ENCODE results near the gene HPN. TPM values are rescaled to one million over a fixed set of nuclear protein-coding genes. Genes with fewer than 3 reads are reported as not detected.

HPN gene
- total and polyA plus RNA-seq, 2 of the 13 experiments (the other 11 are each of a cell fraction or from before 2014, with no cell fraction given), result 46.7 to 261 TPM

DNA sequence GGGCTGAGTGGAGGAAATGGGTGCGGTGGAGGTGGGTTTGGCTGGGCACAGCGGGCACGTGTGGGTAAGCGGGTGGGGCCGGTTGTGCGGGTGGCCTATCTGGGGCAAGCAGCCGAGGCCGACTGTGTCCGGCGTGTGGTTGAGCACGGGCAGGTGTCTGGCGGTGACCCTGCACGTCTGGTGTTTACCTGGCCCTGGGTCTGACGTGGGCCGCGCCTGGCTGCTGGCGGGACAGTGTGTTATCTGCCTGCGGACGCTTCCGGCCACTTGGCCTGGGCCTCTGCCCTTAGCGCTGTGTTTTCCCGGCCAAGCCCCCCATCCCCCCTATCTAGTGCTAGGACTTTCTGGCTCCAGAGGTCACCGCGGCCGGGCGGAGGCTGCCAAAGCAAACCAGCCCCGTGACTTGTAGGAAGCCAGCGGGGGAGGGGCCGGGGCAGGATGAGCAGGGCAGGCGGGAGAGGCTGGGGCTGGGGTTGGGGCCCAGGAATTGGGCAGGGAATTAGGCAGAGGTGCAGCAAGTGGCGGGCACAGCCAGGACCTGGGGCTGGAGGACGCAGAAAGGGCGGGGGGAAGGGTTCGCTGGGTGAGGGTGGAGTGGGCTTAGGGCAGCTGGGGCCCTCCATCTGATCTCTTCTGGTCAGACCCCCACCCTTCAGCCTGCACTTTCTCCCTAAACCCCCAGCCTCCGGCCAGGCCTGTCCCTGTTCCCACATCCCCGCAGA lies 534 bp upstream of the HPN start:
- Histone ChIP-seq H3K4me2 (ENCODE audit: low read depth, low read length) (peak overlapping the region; percentile 93), H3K9ac (ENCODE audit: insufficient read depth, low read depth, low read length) (peak overlapping the region; percentile 85), H3K36me3 (replicated peaks in 1 of 2; ENCODE audit: control insufficient read depth in 1 of 2, insufficient read depth in 2 of 2, low read length in 2 of 2) (peaks cover 4 to 9% of the 10 kb centered on the region in 2 experiments), H2AFZ (ENCODE audit: low read length) (no peak overlapping the region), H4K20me1 (ENCODE audit: insufficient read depth, low read length) (peaks cover 35% of the 10 kb centered on the region), H3K79me2 (ENCODE audit: insufficient read depth, low read length) (peaks cover 43% of the 10 kb centered on the region), H3K4me3 (replicated peaks in 1 of 3; ENCODE audit: insufficient read depth in 1 of 3, low read depth in 2 of 3, low read length in 3 of 3) (peak overlapping the region; percentile 50 to 84 (median 73); a peak in 5 of 6 replicates), H3K27ac (ENCODE audit: extremely low read length, insufficient read depth, low read length) (peak overlapping the region; percentile 99), H3K4me1 (ENCODE audit: insufficient read depth, low read length) (peaks cover 65% of the 10 kb centered on the region), H3K27me3 (ENCODE audit: control insufficient read depth in 1 of 2, insufficient read depth in 2 of 2, low read length in 2 of 2) (no peaks in the 10 kb centered on the region), H3K9me3 (ENCODE audit: low read length) (no peaks in the 10 kb centered on the region)
- BruUV-seq (replicated peaks), result no TSS peak
- ATAC-seq (peak; percentile 79), DNase-seq (ENCODE audit: low spot score) (peak; percentile 96), FAIRE-seq (peak; percentile 86)
- in situ Hi-C loops (cut with HindIII; ENCODE audit: extremely low pct_ligation_motif_present, low pct_unique_long_range_greater_than_20kb), result no loop called here
- CTCF ChIA-PET (ENCODE audit: low intra/inter-chr PET ratio, low total read pairs), result no interaction called here
- WGBS (ENCODE audit: low lambda C conversion rate), result 0% methylated on average over 13 of the region's 36 CpGs
- POLR2A ChIA-PET, result interaction anchor here (1.2 to 3.8 kb wide), 7 partner anchors 10 to 45 kb away, joined by 3 to 15 read pairs (median 8); no protein-coding TSS in a partner anchor
- intact Hi-C loops (cut with micrococcal nuclease; ENCODE audit: unreplicated experiment), result loop anchor here (5.0 kb wide), 1 partner anchor 44 kb away; no protein-coding TSS in a partner anchor
- TF ChIP-seq AGO2 (optimal IDR thresholded peaks at IDR 0.05; ENCODE audit: low read depth, low read length) (peak; percentile 96), SMAD9 (CRISPR knock-in tag; IDR thresholded peaks at IDR 0.05) (no peak), ZNF7 (CRISPR knock-in tag; IDR thresholded peaks at IDR 0.05) (no peak), ZNF678 (CRISPR knock-in tag; IDR thresholded peaks at IDR 0.05) (peak; percentile 21; the same call in 1 of the 2 replicates), ZNF329 (CRISPR knock-in tag; IDR thresholded peaks at IDR 0.05; ENCODE audit: low read depth) (peak; percentile 84), ZNF552 (CRISPR knock-in tag; IDR thresholded peaks at IDR 0.05; ENCODE audit: borderline replicate concordance) (peak; percentile 90), ZNF652 (CRISPR knock-in tag; IDR thresholded peaks at IDR 0.05; ENCODE audit: borderline replicate concordance, low read depth) (no peak), SRSF1 (optimal IDR thresholded peaks at IDR 0.05; ENCODE audit: low read depth, low read length) (no peak), TARDBP (CRISPR knock-in tag; IDR thresholded peaks at IDR 0.05) (peak; percentile 98), ZNF616 (CRISPR knock-in tag; IDR thresholded peaks at IDR 0.05; ENCODE audit: low read depth) (0 out of 2 replicates have a peak, but pooled peaks have one; percentile 50), ZMYM4 (CRISPR knock-in tag; IDR thresholded peaks at IDR 0.05) (peak; percentile 80), ZNF10 (CRISPR knock-in tag; IDR thresholded peaks at IDR 0.05; ENCODE audit: borderline replicate concordance, low read depth) (no peak)
- TF ChIP-seq, protein P1, sequence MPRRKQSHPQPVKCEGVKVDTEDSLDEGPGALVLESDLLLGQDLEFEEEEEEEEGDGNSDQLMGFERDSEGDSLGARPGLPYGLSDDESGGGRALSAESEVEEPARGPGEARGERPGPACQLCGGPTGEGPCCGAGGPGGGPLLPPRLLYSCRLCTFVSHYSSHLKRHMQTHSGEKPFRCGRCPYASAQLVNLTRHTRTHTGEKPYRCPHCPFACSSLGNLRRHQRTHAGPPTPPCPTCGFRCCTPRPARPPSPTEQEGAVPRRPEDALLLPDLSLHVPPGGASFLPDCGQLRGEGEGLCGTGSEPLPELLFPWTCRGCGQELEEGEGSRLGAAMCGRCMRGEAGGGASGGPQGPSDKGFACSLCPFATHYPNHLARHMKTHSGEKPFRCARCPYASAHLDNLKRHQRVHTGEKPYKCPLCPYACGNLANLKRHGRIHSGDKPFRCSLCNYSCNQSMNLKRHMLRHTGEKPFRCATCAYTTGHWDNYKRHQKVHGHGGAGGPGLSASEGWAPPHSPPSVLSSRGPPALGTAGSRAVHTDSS (CRISPR knock-in tag; conservative IDR thresholded peaks at IDR 0.05), result no peak; the same call in 1 of the 2 replicates
- TF ChIP-seq, protein P2, sequence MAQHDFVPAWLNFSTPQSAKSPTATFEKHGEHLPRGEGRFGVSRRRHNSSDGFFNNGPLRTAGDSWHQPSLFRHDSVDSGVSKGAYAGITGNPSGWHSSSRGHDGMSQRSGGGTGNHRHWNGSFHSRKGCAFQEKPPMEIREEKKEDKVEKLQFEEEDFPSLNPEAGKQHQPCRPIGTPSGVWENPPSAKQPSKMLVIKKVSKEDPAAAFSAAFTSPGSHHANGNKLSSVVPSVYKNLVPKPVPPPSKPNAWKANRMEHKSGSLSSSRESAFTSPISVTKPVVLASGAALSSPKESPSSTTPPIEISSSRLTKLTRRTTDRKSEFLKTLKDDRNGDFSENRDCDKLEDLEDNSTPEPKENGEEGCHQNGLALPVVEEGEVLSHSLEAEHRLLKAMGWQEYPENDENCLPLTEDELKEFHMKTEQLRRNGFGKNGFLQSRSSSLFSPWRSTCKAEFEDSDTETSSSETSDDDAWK (CRISPR knock-in tag; IDR thresholded peaks at IDR 0.05), result no peak
- TF ChIP-seq, protein P3, sequence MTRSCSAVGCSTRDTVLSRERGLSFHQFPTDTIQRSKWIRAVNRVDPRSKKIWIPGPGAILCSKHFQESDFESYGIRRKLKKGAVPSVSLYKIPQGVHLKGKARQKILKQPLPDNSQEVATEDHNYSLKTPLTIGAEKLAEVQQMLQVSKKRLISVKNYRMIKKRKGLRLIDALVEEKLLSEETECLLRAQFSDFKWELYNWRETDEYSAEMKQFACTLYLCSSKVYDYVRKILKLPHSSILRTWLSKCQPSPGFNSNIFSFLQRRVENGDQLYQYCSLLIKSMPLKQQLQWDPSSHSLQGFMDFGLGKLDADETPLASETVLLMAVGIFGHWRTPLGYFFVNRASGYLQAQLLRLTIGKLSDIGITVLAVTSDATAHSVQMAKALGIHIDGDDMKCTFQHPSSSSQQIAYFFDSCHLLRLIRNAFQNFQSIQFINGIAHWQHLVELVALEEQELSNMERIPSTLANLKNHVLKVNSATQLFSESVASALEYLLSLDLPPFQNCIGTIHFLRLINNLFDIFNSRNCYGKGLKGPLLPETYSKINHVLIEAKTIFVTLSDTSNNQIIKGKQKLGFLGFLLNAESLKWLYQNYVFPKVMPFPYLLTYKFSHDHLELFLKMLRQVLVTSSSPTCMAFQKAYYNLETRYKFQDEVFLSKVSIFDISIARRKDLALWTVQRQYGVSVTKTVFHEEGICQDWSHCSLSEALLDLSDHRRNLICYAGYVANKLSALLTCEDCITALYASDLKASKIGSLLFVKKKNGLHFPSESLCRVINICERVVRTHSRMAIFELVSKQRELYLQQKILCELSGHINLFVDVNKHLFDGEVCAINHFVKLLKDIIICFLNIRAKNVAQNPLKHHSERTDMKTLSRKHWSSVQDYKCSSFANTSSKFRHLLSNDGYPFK (CRISPR knock-in tag; IDR thresholded peaks at IDR 0.05; ENCODE audit: borderline replicate concordance), result no peak
